H1 (cell line): ENCODE results near the gene RER1. TPM values are rescaled to one million over a fixed set of nuclear protein-coding genes. Genes with fewer than 3 reads are reported as not detected.

Source experiments
- CEBPB ChIP-seq: IDR thresholded peaks from 2 replicates; pipeline ENCODE4 v1.6.1; 2012; ENCODE audit warnings: low read depth, low read length
- polyA plus RNA-seq, 7 experiments: library from polyadenylated mRNA; depleted of rRNA in 3 of 7; stranded (reverse) in 5 of 7; unstranded in 2 of 7; fragments of >200 nt in 5 of 7; fragments of 200-250 nt in 2 of 7; gene quantifications; 1 replicate in 5 of 7; 2 replicates in 1 of 7; 4 replicates in 1 of 7; pipeline versions ENCODE4 v1.2.1 to v1.2.3, GENCODE V29; 2011 to 2013; ENCODE audit warnings: missing spikeins in 2 of 7, mixed read lengths in 2 of 7
- total RNA-seq: library from RNA; stranded (reverse); fragmentation: NEBNext Ultra II Directional; extraction: Animal tissue kit (Norgen Biotek cat#: 25700); gene quantifications from 2 replicates; pipeline ENCODE4 v1.2.1, GENCODE V29; 2021
- TF ChIP-seq, protein P1 (sequence below), 3 experiments: IDR thresholded peaks; 1 replicate in 2 of 3; 2 replicates in 1 of 3; pipeline versions ENCODE4 v1.5.1 to v1.6.1; 2011; ENCODE audit warnings: low read length in 3 of 3, mild to moderate bottlenecking in 3 of 3, inconsistent platforms in 2 of 3, low read depth in 1 of 3, moderate library complexity in 1 of 3; ENCODE audit not compliant: insufficient read depth in 1 of 3; ENCODE audit errors: control extremely low read depth in 1 of 3

Gene RER1
- total and polyA plus RNA-seq, 2 of the 8 experiments (the other 6 are each of a cell fraction or from before 2014, with no cell fraction given), result 102 to 134 TPM

DNA sequence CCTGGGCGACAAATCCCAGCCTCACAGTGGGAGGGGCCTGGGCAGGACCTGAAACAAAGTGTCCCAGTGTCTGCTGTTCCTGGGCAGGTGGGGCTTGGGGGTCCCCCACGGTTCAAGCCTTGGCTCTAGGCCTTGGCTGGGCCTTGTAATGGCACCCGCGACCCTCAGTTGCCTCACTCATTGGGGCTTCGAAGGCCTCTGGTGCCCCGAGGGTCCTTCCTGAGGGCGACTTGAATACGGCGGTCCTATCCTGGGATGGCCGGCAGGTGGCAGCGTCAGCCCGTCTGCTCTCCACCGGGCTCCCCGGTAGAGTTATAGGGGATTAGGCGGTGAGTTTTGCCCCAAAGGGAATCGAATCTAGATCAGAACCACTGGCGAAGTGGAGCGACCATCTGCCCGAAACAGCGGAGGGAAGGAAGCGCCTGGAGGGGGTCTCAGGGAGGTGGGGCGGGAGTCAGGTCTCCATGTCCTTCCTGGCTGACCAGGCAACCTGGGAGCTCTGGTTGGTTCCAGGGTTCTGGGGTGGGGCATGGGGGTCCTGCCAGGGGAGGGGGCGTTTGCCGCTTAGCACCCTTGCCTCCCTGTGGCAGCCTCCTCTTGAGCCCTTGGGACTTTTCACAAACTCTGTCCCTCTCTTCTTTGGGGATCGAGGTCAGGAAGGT lies 22.8 kb downstream of the RER1 start (continued):
- TF ChIP-seq, protein P1, sequence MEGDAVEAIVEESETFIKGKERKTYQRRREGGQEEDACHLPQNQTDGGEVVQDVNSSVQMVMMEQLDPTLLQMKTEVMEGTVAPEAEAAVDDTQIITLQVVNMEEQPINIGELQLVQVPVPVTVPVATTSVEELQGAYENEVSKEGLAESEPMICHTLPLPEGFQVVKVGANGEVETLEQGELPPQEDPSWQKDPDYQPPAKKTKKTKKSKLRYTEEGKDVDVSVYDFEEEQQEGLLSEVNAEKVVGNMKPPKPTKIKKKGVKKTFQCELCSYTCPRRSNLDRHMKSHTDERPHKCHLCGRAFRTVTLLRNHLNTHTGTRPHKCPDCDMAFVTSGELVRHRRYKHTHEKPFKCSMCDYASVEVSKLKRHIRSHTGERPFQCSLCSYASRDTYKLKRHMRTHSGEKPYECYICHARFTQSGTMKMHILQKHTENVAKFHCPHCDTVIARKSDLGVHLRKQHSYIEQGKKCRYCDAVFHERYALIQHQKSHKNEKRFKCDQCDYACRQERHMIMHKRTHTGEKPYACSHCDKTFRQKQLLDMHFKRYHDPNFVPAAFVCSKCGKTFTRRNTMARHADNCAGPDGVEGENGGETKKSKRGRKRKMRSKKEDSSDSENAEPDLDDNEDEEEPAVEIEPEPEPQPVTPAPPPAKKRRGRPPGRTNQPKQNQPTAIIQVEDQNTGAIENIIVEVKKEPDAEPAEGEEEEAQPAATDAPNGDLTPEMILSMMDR (IDR thresholded peaks at IDR 0.05; ENCODE audit: control extremely low read depth in 1 of 3, insufficient read depth in 1 of 3, low read depth in 1 of 3, low read length in 3 of 3), result peak in 2 of 3 experiments; percentile 83 to 85; a peak in 3 of 4 replicates
- TF ChIP-seq CEBPB, result no peak; the same call in 1 of the 2 replicates
